ENCODE data around the gene TBX6. TPM values are rescaled to one million over a fixed set of nuclear protein-coding genes. Genes with fewer than 3 reads are reported as not detected.

The TBX6 gene
- total RNA-seq, 2 donors from 2014 or later, result 1.5 to 2.5 TPM

DNA sequence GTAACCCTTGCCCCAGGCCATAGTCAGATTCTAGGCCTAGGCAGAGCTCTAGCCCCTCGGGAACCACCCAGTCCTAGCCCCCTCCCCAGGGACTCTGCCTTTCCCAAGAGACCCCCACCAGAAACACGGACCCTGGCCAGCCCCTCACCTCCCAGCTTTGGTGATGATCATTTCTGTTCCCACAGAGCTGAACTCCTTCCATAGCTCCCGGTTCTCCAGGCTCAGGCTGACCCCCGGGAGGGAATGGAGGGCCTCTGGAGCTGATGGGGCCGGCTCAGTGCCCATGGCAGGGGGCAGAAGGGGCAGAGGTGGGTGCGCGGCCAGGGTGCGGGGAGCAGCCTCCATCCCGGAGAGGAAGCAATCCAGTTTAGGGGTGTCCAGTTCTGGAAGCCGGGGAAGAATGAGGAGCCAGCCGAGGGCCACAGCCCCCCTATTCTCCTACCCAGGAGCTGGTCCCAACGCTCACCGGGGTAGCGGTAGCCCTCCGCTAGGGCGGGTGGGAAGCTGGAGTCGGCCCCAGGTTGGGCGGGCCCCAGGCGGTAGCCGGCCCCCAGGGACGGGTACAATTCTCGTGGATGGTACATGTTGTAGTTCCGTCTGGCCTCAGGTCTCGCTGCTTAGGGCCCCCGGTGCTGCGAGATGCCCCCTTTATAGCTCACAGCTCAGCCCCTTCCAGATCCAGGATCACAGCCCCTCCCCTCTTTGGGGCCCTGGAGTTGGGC, 953 bp downstream of the TBX6 start:
- 59% methylated on average over 26 of the region's 26 CpGs for WGBS
- Histone ChIP-seq H3K4me1 (replicated peaks) (peaks cover 20% of the 10 kb centered on the region), H3K36me3 (no peaks in the 10 kb centered on the region), H3K27me3 (replicated peaks; ENCODE audit: insufficient read depth) (no peaks in the 10 kb centered on the region), H3K4me3 (peak overlapping the region in 1 of 2 donors; percentile 43), H3K27ac (peak overlapping the region; percentile 48 to 78), H3K9me3 (no peaks in the 10 kb centered on the region)
- TF ChIP-seq POLR2AphosphoS5 (IDR thresholded peaks at IDR 0.05) (no peak), POLR2A (IDR thresholded peaks at IDR 0.05) (no peak)
- TF ChIP-seq, protein P1, sequence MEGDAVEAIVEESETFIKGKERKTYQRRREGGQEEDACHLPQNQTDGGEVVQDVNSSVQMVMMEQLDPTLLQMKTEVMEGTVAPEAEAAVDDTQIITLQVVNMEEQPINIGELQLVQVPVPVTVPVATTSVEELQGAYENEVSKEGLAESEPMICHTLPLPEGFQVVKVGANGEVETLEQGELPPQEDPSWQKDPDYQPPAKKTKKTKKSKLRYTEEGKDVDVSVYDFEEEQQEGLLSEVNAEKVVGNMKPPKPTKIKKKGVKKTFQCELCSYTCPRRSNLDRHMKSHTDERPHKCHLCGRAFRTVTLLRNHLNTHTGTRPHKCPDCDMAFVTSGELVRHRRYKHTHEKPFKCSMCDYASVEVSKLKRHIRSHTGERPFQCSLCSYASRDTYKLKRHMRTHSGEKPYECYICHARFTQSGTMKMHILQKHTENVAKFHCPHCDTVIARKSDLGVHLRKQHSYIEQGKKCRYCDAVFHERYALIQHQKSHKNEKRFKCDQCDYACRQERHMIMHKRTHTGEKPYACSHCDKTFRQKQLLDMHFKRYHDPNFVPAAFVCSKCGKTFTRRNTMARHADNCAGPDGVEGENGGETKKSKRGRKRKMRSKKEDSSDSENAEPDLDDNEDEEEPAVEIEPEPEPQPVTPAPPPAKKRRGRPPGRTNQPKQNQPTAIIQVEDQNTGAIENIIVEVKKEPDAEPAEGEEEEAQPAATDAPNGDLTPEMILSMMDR (IDR thresholded peaks at IDR 0.05), result no peak
- no peak for DNase-seq (ENCODE audit: low spot score)
- intact Hi-C loops (cut with DNase I), result loop anchor here (10.0 kb wide), 2 partner anchors 284 to 314 kb away; partner anchors contain the start of genes MYL11, TBC1D10B and ZNF771

DNA sequence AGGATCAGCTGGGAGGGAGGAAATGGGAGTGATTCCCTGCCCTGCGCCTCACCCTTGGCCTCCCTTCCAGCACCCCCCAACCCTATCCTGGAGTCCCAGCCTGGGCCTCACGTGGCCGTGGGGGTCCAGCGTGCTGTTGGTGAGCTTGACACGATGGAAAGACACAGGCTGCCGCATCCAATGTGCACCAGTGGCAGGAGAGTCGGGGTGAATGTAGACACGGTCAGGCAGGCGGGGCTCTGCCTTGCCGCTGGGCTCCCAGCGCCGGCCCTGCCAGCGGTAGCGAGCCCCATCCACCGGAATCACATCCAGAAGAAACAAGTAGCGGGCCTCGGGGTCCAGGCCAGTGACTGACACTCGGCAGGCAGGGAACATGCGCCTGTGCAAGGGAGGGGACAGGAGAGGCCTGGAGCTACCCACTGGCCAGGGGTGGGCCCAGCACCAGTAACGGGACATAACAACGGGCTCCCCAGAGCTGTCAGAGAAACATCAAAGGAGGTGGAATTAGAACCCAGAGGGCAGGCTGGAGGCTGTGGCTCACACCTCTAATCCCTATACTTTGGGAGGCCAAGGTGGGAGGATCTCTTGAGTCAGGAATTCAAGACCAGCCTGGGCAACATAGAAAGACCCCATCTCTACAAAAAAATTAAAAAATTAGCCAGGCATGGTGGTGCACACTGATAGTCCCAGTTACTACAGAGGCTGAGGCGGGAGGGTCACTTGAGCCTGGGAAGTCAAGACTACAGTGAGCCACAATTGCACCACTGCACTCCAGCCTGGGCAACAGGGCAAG, 2.7 kb downstream of the TBX6 start:
- intact Hi-C loops (cut with DNase I), result no loop called here
- no peak for DNase-seq (ENCODE audit: low spot score)
- H3K4me1 ChIP-seq (replicated peaks), result peaks cover 17% of the 10 kb centered on the region
- no peak overlapping the region for H3K4me3 ChIP-seq
- peaks cover 0 to 9% of the 10 kb centered on the region in 2 donors for H3K36me3 ChIP-seq
- H3K27ac ChIP-seq, result no peak overlapping the region
- no peaks in the 10 kb centered on the region for H3K9me3 ChIP-seq
- 74% methylated on average over 22 of the region's 22 CpGs for WGBS
- no peaks in the 10 kb centered on the region for H3K27me3 ChIP-seq (replicated peaks; ENCODE audit: insufficient read depth)
- no peak for TF ChIP-seq POLR2A (IDR thresholded peaks at IDR 0.05)
- TF ChIP-seq, protein P1 (IDR thresholded peaks at IDR 0.05), result no peak

DNA sequence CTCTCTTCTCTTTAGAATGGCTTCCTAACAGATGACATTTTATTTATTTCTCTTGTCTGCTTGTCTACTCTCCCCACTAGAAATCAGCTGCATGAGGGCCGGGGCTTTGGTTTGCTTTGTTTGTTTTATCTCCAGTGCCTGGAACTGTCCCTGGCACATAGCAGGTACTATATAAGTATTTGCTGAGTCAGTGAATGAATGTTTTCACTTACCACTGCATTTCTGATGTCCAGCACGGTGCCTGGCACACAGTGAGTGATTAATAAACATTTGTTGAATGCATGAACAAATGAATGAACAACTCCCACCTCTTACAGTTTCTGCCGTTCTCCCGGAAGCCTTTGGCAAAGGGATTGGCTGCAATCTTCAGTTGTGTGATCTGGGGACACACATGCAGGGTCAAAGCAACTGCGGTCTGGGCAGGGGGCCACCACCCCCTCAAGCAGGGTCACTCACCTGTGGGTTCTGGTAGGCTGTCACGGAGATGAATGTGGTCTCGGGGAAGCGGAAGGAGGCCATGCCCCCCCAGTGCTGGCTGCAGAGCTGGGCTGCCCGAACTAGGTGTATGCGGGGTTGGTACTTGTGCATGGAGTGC, 3.4 kb downstream of the TBX6 start:
- H3K27me3 ChIP-seq (replicated peaks; ENCODE audit: insufficient read depth), result no peaks in the 10 kb centered on the region
- TF ChIP-seq, protein P1 (IDR thresholded peaks at IDR 0.05), result no peak
- TF ChIP-seq POLR2AphosphoS5 (IDR thresholded peaks at IDR 0.05), result no peak
- TF ChIP-seq POLR2A (IDR thresholded peaks at IDR 0.05), result no peak
- DNase-seq (ENCODE audit: low spot score), result no peak
- peaks cover 17% of the 10 kb centered on the region for H3K4me1 ChIP-seq (replicated peaks)
- H3K27ac ChIP-seq, result no peak overlapping the region
- H3K4me3 ChIP-seq, result no peak overlapping the region
- no peaks in the 10 kb centered on the region for H3K9me3 ChIP-seq
- peaks cover 0 to 16% of the 10 kb centered on the region in 2 donors for H3K36me3 ChIP-seq
- WGBS, result 74% methylated on average over 10 of the region's 10 CpGs
- intact Hi-C loops (cut with DNase I), result no loop called here

DNA sequence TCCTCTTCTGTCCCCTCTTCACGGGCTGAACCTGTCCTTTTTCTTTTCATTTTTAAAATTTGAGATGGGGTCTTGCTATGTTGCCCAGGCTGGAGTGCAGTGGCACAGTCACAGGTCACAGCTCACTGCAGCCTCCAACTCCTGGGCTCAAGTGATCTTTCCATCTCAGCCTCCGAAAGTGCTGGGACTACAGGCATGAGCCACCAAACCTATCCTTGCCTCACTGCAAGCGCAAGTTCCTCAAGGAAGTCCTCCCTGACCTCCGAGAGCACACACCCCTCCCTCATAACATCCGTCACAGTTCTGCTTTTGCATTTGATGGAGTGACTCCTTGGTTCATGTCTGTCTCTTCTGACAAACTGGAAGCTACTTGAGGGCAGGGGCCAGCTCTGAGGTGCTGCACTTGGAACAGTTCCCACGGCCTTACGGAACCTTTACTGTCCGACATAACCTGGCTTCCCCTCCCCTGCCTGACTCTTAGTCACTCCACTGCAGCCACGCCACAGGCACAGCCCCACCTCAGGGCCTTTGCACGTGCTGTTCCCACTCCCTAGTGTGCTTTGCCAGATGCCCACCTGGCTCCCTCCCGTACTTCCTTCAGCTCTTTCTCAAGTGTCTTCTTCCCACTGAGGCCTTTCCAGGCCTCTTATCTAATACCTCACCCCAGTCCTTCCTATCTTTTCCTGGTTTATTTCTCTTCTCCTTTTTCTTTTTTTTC, 4.4 kb downstream of the TBX6 start:
- no peak overlapping the region for H3K4me3 ChIP-seq
- TF ChIP-seq POLR2A (IDR thresholded peaks at IDR 0.05) (no peak), POLR2AphosphoS5 (IDR thresholded peaks at IDR 0.05) (no peak)
- TF ChIP-seq, protein P1 (IDR thresholded peaks at IDR 0.05), result no peak
- H3K36me3 ChIP-seq, result peaks cover 0 to 26% of the 10 kb centered on the region in 2 donors
- intact Hi-C loops (cut with DNase I), result no loop called here
- H3K4me1 ChIP-seq (replicated peaks), result peaks cover 11% of the 10 kb centered on the region
- no peaks in the 10 kb centered on the region for H3K9me3 ChIP-seq
- H3K27me3 ChIP-seq (replicated peaks; ENCODE audit: insufficient read depth), result no peaks in the 10 kb centered on the region
- no peak overlapping the region for H3K27ac ChIP-seq
- DNase-seq (ENCODE audit: low spot score), result no peak
- WGBS, result 89% methylated on average over 11 of the region's 11 CpGs
